ENCODE results near the gene SPPL2C. TPM values are rescaled to one million over a fixed set of nuclear protein-coding genes. Genes with fewer than 3 reads are reported as not detected.

The SPPL2C gene
- total RNA-seq, 6 donors from 2014 or later = not detected

DNA sequence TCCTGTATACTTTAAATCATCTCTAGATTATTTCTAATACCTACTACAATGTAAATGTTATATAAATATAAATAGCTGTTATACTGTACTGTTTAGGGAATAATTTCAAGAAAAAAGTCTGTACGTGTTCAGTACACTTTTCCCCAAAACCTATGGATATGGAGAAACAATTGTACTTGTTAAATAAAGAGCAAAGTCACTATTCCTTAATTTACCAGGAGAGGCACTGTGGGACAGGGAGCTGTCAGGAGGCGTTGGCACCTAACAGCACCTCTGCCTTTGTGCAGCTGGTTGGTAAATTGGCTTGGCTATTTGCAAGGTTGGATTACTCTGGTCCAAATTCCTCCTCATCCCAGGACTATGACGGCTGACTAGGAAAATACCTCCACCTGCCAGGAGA lies 32.6 kb upstream of the SPPL2C start:
- TF ChIP-seq, protein P1, sequence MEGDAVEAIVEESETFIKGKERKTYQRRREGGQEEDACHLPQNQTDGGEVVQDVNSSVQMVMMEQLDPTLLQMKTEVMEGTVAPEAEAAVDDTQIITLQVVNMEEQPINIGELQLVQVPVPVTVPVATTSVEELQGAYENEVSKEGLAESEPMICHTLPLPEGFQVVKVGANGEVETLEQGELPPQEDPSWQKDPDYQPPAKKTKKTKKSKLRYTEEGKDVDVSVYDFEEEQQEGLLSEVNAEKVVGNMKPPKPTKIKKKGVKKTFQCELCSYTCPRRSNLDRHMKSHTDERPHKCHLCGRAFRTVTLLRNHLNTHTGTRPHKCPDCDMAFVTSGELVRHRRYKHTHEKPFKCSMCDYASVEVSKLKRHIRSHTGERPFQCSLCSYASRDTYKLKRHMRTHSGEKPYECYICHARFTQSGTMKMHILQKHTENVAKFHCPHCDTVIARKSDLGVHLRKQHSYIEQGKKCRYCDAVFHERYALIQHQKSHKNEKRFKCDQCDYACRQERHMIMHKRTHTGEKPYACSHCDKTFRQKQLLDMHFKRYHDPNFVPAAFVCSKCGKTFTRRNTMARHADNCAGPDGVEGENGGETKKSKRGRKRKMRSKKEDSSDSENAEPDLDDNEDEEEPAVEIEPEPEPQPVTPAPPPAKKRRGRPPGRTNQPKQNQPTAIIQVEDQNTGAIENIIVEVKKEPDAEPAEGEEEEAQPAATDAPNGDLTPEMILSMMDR (IDR thresholded peaks at IDR 0.05) = no peak
- TF ChIP-seq EP300 (IDR thresholded peaks at IDR 0.05) = no peak
- TF ChIP-seq POLR2AphosphoS5 (IDR thresholded peaks at IDR 0.05) = no peak
- no peak for TF ChIP-seq POLR2A (IDR thresholded peaks at IDR 0.05)
- no peak for DNase-seq
- Histone ChIP-seq H3K27me3 (no peaks in the 10 kb centered on the region), H3K27ac (no peak overlapping the region), H3K4me1 (no peaks in the 10 kb centered on the region), H3K36me3 (no peaks in the 10 kb centered on the region), H3K9me3 (no peaks in the 10 kb centered on the region), H3K4me3 (no peak overlapping the region)
- WGBS, 2 donors = 54 to 65% methylated on average over 2 to 3 of the region's 3 CpGs
- ATAC-seq (ENCODE audit: low FRiP score in 2 of 2) = no peak

DNA sequence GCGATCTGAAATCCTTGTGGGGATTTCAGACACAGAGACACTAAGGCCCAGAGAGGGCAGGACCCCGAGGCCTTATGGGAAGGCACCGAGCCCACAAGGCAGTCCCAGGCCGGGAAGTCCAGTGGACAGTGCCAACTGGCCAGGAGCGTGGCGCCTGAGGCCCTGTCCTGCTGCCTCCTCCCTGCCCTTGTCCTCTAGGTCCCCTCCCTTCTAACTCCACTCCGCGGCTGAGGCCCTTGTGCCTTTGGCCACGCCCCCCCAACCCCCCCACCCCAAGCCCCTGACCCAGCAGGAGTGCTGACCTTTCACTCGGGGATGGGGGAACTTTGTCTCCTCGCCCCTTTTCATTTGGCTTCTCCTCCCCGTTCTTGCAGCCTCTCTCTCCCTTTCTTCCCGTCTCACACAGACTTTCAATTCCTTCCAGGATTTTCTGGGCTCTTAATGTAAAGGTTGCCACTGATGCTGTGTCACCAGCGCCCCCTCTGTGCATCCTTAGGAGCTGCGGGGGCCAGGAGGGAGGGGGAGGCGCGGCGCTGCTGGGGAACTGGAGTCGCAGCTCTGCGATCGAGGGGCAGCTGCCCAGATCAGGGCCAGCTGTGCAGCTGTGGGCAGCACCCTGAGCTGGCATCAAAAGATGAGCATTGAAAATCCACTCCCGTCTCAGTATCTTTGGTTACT lies 31.5 kb upstream of the SPPL2C start:
- Histone ChIP-seq H3K27me3 (no peaks in the 10 kb centered on the region), H3K27ac (no peak overlapping the region), H3K9me3 (no peaks in the 10 kb centered on the region), H3K4me1 (peaks cover 0 to 2% (median 0%) of the 10 kb centered on the region in 4 donors), H3K36me3 (no peaks in the 10 kb centered on the region), H3K4me3 (no peak overlapping the region)
- ATAC-seq (ENCODE audit: low FRiP score in 2 of 2) = no peak
- 30 to 31% methylated on average over 21 to 22 of the region's 22 CpGs for WGBS, 2 donors
- peak in 1 of 2 donors; percentile 58 for DNase-seq
- TF ChIP-seq, protein P1 (IDR thresholded peaks at IDR 0.05) = no peak
- TF ChIP-seq POLR2AphosphoS5 (IDR thresholded peaks at IDR 0.05) (no peak), EP300 (IDR thresholded peaks at IDR 0.05) (no peak), POLR2A (IDR thresholded peaks at IDR 0.05) (no peak)

DNA sequence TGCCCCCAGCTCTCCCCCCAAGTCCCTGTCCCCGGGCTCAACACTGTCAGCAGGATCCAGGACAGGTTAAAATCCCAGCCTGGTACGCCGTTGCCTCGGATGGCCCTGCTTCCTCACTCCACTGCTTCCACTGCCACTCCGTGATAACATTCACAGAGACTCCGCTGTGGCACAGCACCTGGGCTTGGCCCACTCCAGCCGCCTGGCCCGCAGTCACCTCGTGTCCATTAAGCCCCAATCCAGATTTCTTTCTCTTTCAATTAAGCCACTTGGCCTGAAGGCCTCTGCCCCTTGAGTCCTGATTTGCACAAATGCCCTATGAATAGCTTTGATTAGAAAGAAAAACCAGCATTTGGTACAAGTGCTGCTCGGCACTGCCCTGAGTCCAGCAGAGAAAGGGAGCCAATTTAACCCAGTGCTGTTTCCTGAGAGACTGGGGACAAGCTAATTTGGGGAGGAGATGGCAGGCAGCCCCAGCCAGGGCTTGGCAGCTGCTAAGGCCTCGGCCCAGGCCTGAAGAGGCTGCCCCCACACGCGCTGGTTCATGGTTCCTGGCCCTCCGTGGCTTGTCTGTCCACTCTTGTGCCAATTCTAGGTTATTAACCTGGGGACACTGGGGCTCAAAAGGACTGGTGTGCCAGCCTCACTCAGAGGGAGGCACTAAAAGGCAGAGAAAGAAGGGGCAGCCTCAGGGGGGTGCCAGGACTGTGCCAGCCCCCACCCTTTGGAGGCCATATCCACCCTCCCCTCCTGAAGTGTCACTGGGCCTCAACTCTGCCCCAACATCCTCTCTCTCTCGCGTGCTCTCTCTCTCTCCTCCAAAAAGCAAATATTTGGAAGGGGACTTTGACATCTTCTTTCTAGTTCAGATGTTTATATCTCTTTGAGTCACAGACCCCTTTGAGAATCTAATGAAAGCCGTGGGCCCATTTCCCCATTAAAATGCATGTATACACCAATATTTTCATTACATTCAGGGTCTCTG lies 29.8 kb upstream of the SPPL2C start:
- H3K4me1 ChIP-seq = peaks cover 0 to 5% (median 0%) of the 10 kb centered on the region in 4 donors
- no peaks in the 10 kb centered on the region for H3K9me3 ChIP-seq
- 85 to 86% methylated on average over 17 of the region's 17 CpGs for WGBS, 2 donors
- H3K27ac ChIP-seq = no peak overlapping the region
- no peaks in the 10 kb centered on the region for H3K36me3 ChIP-seq
- no peak overlapping the region for H3K4me3 ChIP-seq
- no peaks in the 10 kb centered on the region for H3K27me3 ChIP-seq
- no peak for ATAC-seq (ENCODE audit: low FRiP score in 2 of 2)
- peak in 1 of 2 donors; percentile 60 for DNase-seq
- TF ChIP-seq, protein P1 (IDR thresholded peaks at IDR 0.05) = no peak
- TF ChIP-seq POLR2A (IDR thresholded peaks at IDR 0.05) (no peak), POLR2AphosphoS5 (IDR thresholded peaks at IDR 0.05) (no peak), EP300 (IDR thresholded peaks at IDR 0.05) (no peak)

DNA sequence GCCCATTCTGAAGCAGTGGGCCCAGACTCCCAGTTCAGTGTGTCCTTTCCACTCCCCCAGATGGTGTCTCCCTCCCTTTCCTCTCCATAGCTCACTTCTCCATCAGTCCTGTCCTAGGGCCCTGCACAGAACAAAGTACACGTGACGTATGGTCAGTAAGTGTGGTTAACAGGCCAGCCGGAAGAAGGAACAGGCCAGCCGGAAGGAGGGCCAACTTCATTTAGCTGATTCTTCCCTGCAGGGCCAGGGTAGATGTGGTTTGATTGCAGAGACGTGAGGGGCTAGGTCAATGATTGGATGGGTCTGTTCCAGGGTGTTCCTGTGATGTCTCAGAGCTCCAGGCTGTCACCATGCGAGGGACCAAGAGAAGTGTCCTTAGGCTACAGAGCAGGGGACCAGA lies 28.9 kb upstream of the SPPL2C start:
- H3K4me3 ChIP-seq = no peak overlapping the region
- WGBS, 2 donors = 74 to 81% methylated on average over 5 to 6 of the region's 6 CpGs
- no peak overlapping the region for H3K27ac ChIP-seq
- TF ChIP-seq, protein P1 (IDR thresholded peaks at IDR 0.05) = no peak
- H3K27me3 ChIP-seq = no peaks in the 10 kb centered on the region
- DNase-seq = no peak
- no peaks in the 10 kb centered on the region for H3K9me3 ChIP-seq
- H3K36me3 ChIP-seq = no peaks in the 10 kb centered on the region
- no peak for ATAC-seq (ENCODE audit: low FRiP score in 2 of 2)
- peaks cover 0 to 5% (median 0%) of the 10 kb centered on the region in 4 donors for H3K4me1 ChIP-seq
